GM18498 (cell line): ENCODE measurements around the gene ARHGAP18.

Experiments used
- ATAC-seq: cut with Tn5 transposase; IDR thresholded peaks from one replicate; pipeline ENCODE4 v1.9.1; 2021; ENCODE audit warnings: mild to moderate bottlenecking, moderate library complexity; ENCODE audit not compliant: unreplicated experiment

Gene ARHGAP18

GRCh38 chr6:129546702-129547101, 163.3 kb downstream of the ARHGAP18 start:
- no peak for ATAC-seq

- ATAC-seq = no peak
Observed at GRCh38 chr6:129544892-129545612, 164.9 kb downstream of the ARHGAP18 start.

- ATAC-seq = no peak
Observed at GRCh38 chr6:129543981-129544380, 166.0 kb downstream of the ARHGAP18 start.

GRCh38 chr6:129542705-129543104, 167.3 kb downstream of the ARHGAP18 start:
- no peak for ATAC-seq

- ATAC-seq = no peak
Observed at GRCh38 chr6:129539032-129539431, 170.9 kb downstream of the ARHGAP18 start.

- no peak for ATAC-seq
Observed at GRCh38 chr6:129536271-129536670, 173.7 kb downstream of the ARHGAP18 start.

GRCh38 chr6:129534926-129535325, 175.1 kb downstream of the ARHGAP18 start:
- ATAC-seq = no peak
